ENCODE results near the gene FAM199X. TPM values are rescaled to one million over a fixed set of nuclear protein-coding genes. Genes with fewer than 3 reads are reported as not detected.

The FAM199X gene
- total and polyA plus RNA-seq, 2 of the 8 experiments (the other 6 are each of a cell fraction or from before 2014, with no cell fraction given), result 3.1 to 14.9 TPM

- no peak for TF ChIP-seq JUN (IDR thresholded peaks at IDR 0.05; ENCODE audit: low read depth, low read length)
- TF ChIP-seq CBX8 (IDR thresholded peaks at IDR 0.05; ENCODE audit: borderline replicate concordance, low read depth, low read length), result no peak
- TF ChIP-seq SUZ12 (IDR thresholded peaks at IDR 0.05; ENCODE audit: low read length), result no peak
- TF ChIP-seq CTBP2 (IDR thresholded peaks at IDR 0.05; ENCODE audit: borderline replicate concordance, insufficient read depth, insufficient read length, low read length), result no peak
- TF ChIP-seq NRF1 (IDR thresholded peaks at IDR 0.05; ENCODE audit: low read depth, low read length), result no peak
- no peak for TF ChIP-seq NANOG (IDR thresholded peaks at IDR 0.05; ENCODE audit: insufficient read depth, low read depth, low read length, poor library complexity, severe bottlenecking)
- 0 out of 2 replicates have a peak, but pooled peaks have one; percentile 58 for TF ChIP-seq SRF (IDR thresholded peaks at IDR 0.05; ENCODE audit: low read depth, low read length)
- TF ChIP-seq TBP (IDR thresholded peaks at IDR 0.05; ENCODE audit: low read depth, low read length), result peak; percentile 86
- peak; percentile 69 for TF ChIP-seq KDM4A (IDR thresholded peaks at IDR 0.05; ENCODE audit: low read depth, low read length, severe bottlenecking)
- no peak for TF ChIP-seq RXRA (IDR thresholded peaks at IDR 0.05; ENCODE audit: insufficient read depth, low read depth, low read length)
- TF ChIP-seq GTF2F1 (IDR thresholded peaks at IDR 0.05; ENCODE audit: borderline replicate concordance, low read depth, low read length), result no peak
- no peak for TF ChIP-seq HDAC6 (IDR thresholded peaks at IDR 0.05; ENCODE audit: low read depth, low read length)
- TF ChIP-seq EZH2 (IDR thresholded peaks at IDR 0.05; ENCODE audit: low read depth, low read length, severe bottlenecking), result no peak
- peak; percentile 84; the same call in 1 of the 2 replicates for TF ChIP-seq GABPA (IDR thresholded peaks at IDR 0.05; ENCODE audit: borderline replicate concordance, insufficient read depth, low read length)
- peak; percentile 76 for TF ChIP-seq ASH2L (IDR thresholded peaks at IDR 0.05; ENCODE audit: low read length)
- no peak for TF ChIP-seq POLR2AphosphoS5 (IDR thresholded peaks at IDR 0.05; ENCODE audit: low read depth, low read length)
- no peak for TF ChIP-seq POU5F1 (IDR thresholded peaks at IDR 0.05; ENCODE audit: low read depth, low read length)
- no peak for TF ChIP-seq CHD1 (IDR thresholded peaks at IDR 0.05; ENCODE audit: low read depth, low read length)
- TF ChIP-seq TEAD4 (IDR thresholded peaks at IDR 0.05; ENCODE audit: low read depth, low read length), result no peak
- TF ChIP-seq, protein P1, sequence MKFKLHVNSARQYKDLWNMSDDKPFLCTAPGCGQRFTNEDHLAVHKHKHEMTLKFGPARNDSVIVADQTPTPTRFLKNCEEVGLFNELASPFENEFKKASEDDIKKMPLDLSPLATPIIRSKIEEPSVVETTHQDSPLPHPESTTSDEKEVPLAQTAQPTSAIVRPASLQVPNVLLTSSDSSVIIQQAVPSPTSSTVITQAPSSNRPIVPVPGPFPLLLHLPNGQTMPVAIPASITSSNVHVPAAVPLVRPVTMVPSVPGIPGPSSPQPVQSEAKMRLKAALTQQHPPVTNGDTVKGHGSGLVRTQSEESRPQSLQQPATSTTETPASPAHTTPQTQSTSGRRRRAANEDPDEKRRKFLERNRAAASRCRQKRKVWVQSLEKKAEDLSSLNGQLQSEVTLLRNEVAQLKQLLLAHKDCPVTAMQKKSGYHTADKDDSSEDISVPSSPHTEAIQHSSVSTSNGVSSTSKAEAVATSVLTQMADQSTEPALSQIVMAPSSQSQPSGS (IDR thresholded peaks at IDR 0.05; ENCODE audit: low read length), result no peak
- no peak for TF ChIP-seq EP300 (IDR thresholded peaks at IDR 0.05; ENCODE audit: borderline replicate concordance in 1 of 2, low read depth in 2 of 2, low read length in 2 of 2)
Measured at GRCh38 chrX:104156630-104157529, 9.4 kb upstream of the FAM199X start, which contains the start of gene SLC25A53 (continued).

Measured in H1 (cell line).